Adrenal gland (tissue), 12 donors: ENCODE data around the gene FBXL7. TPM values are rescaled to one million over a fixed set of nuclear protein-coding genes. Genes with fewer than 3 reads are reported as not detected.

Source experiments
- DNase-seq, 7 donors: peaks; one replicate each; pipeline ENCODE4 v3.0.0-alpha.2; 2019 to 2020
- H3K27ac ChIP-seq, 5 donors: fragments of 200-600 bp; sonication (generic) in 4 of 5; 1 replicate in 3 of 5; 2 replicates in 2 of 5; pipeline versions ENCODE4 v1.5.1 to v1.8.0; 2016 to 2020; ENCODE audit warnings: mild to moderate bottlenecking in 1 of 5
- H3K27me3 ChIP-seq: fragments of 200-600 bp; 2 replicates; pipeline ENCODE4 v1.8.0; 2021
- H3K36me3 ChIP-seq, 2 donors: fragments of 200-600 bp; replicated peaks in 1 of 2; 1 replicate in 1 of 2; 2 replicates in 1 of 2; pipeline versions ENCODE4 v1.5.1 to v1.8.0; 2018 to 2022
- H3K4me1 ChIP-seq, 2 donors: fragments of 200-600 bp; replicated peaks in 1 of 2; 1 replicate in 1 of 2; 2 replicates in 1 of 2; pipeline versions ENCODE4 v1.5.1 to v1.8.0; 2018 to 2021
- H3K4me3 ChIP-seq, 4 donors: fragments of 200-600 bp; sonication (generic) in 3 of 4; one replicate each; pipeline ENCODE4 v1.5.1; 2016 to 2018
- H3K9me3 ChIP-seq, 3 donors: fragments of 200-600 bp; sonication (generic) in 1 of 3; replicated peaks in 1 of 3; 1 replicate in 2 of 3; 2 replicates in 1 of 3; pipeline versions ENCODE4 v1.5.1 to v1.8.0; 2016 to 2021
- POLR2A ChIP-seq, 2 donors: fragments of 450-650 bp; IDR thresholded peaks; one replicate each; pipeline ENCODE4 v1.6.1; 2017; ENCODE audit warnings: antibody characterized with exemption in 2 of 2, mild to moderate bottlenecking in 2 of 2, moderate library complexity in 1 of 2
- WGBS, 4 donors: extraction: QIAGEN DNeasy Blood & Tissue Kit in 2 of 4; methylation state at CpG; one replicate each; pipeline versions ENCODE4 v1.1.5 to v1.1.7; 2013 to 2017; 5-methylcytosine and 5-hydroxymethylcytosine counted together
- intact Hi-C, 2 donors: fragments of 100-400 bp; cut with DNase I; formaldehyde crosslinking; loops; one replicate each; pipeline versions ENCODE4 v1.14.1 to v1.15.0; 2022 to 2023
- microRNA counts, 2 donors: library from miRNA; unstranded; fragments of <30 nt; microRNA quantifications; one replicate each; lab custom pipeline; 2016
- microRNA-seq, 3 donors: library from miRNA; unstranded; fragments of <30 nt; microRNA quantifications; one replicate each; pipeline ENCODE4, GENCODE V29; 2017 to 2020
- polyA plus RNA-seq, 3 donors: library from polyadenylated mRNA; stranded (reverse); fragments of 200-250 nt in 2 of 3; fragments of 350-450 nt in 1 of 3; fragmentation: Illumina TruSeq in 1 of 3; extraction: RNeasy Lipid Tissue Mini Kit (QIAGEN cat#74804) in 1 of 3; gene quantifications; one replicate each; pipeline ENCODE4 v1.2.3, GENCODE V29; 2013 to 2014
- small RNA-seq, 2 donors: library from RNA; depleted of rRNA; stranded (forward); fragments of <200 nt; gene quantifications; one replicate each; pipeline ENCODE3, GENCODE V24; 2016
- total RNA-seq, 9 donors: library from RNA; depleted of rRNA in 4 of 9; stranded (reverse); fragments of >200 nt in 4 of 9; fragments of 120-200 nt in 1 of 9; fragmentation: NEBNext Ultra II Directional in 1 of 9; extraction: Animal tissue kit (Norgen Biotek cat#: 25700) in 1 of 9; gene quantifications; one replicate each; pipeline versions ENCODE4 v1.1.0 to v1.2.4, GENCODE V29; 2013 to 2023
- TF ChIP-seq, protein P1 (sequence below), 6 experiments: fragments of 450-650 bp in 4 of 6; fragments of 200-600 bp in 2 of 6; sonication (generic) in 1 of 6; IDR thresholded peaks; 1 replicate in 5 of 6; 2 replicates in 1 of 6; pipeline versions ENCODE4 v1.5.1 to v1.8.0; 2016 to 2021; ENCODE audit warnings: antibody characterized with exemption in 6 of 6, mild to moderate bottlenecking in 2 of 6, moderate library complexity in 1 of 6
- donor health status: healthy with polysubstance abuse.
- donor health status: Bipolar disorder and iron deficiency.
- donor health status: DM: yes; HTN: yes; CAD: no.
- donor health status: DM: no; HTN: no; CAD: no.
- donor health status: DM: no; HTN: no; CAD: no.
- donor health status: DM: yes; HTN: yes; CAD: no.

The FBXL7 gene
- total and polyA plus RNA-seq, 12 donors = 22.6 to 59.1 (median 34.0) TPM

DNA sequence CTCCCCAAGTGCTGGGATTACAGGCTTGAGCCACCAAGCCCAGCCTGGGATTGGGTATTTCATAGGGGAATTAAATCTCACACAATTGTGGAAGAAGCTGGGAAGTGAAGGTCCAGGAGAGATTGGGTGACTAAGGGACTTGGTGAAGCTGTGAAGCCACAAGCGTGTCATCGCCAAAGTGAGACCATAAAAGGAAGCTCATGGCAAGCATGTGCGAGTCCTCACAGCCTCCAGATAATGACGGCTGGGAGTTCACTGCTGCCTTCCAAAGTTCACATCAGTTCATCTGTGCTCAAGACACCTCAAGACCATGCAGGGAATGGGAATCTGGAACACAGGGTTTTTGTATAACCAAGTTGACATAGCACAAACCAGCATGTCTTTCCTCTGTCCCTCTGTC, 469.0 kb downstream of the FBXL7 start:
- Histone ChIP-seq H3K27me3 (no peaks in the 10 kb centered on the region), H3K9me3 (no peaks in the 10 kb centered on the region), H3K27ac (no peak overlapping the region), H3K4me1 (no peaks in the 10 kb centered on the region), H3K4me3 (no peak overlapping the region), H3K36me3 (no peaks in the 10 kb centered on the region)
- no peak for DNase-seq
- WGBS, 4 donors = 79 to 85% (median 83%) methylated on average over 4 of the region's 4 CpGs
- TF ChIP-seq POLR2A (IDR thresholded peaks at IDR 0.05) = no peak
- TF ChIP-seq, protein P1, sequence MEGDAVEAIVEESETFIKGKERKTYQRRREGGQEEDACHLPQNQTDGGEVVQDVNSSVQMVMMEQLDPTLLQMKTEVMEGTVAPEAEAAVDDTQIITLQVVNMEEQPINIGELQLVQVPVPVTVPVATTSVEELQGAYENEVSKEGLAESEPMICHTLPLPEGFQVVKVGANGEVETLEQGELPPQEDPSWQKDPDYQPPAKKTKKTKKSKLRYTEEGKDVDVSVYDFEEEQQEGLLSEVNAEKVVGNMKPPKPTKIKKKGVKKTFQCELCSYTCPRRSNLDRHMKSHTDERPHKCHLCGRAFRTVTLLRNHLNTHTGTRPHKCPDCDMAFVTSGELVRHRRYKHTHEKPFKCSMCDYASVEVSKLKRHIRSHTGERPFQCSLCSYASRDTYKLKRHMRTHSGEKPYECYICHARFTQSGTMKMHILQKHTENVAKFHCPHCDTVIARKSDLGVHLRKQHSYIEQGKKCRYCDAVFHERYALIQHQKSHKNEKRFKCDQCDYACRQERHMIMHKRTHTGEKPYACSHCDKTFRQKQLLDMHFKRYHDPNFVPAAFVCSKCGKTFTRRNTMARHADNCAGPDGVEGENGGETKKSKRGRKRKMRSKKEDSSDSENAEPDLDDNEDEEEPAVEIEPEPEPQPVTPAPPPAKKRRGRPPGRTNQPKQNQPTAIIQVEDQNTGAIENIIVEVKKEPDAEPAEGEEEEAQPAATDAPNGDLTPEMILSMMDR (IDR thresholded peaks at IDR 0.05) = no peak
- intact Hi-C loops = no loop called here

DNA sequence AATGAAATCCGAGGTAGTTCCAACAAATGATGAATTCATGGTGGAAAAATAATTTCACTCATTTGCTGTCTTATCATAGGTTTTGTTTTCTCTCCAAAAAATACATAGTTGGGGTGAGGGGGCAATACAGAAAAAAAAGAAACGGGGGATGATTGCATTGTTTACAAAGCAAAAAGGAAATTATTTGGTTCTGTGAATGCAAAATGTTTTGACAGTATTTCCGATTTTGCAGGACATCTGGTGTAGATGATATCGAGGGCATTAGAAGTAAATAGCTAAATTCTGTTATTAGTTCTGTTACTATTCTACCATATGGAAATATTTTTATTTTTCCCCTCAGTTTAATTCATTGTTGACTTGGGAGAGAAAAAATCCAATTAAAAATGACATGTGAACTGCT, 477.9 kb downstream of the FBXL7 start:
- no peak for DNase-seq
- intact Hi-C loops = no loop called here
- no peaks in the 10 kb centered on the region for H3K4me1 ChIP-seq
- no peak overlapping the region for H3K4me3 ChIP-seq
- H3K27ac ChIP-seq = no peak overlapping the region
- 72 to 83% (median 80%) methylated on average over 4 of the region's 4 CpGs for WGBS, 4 donors
- no peaks in the 10 kb centered on the region for H3K27me3 ChIP-seq
- no peaks in the 10 kb centered on the region for H3K36me3 ChIP-seq
- no peaks in the 10 kb centered on the region for H3K9me3 ChIP-seq
- TF ChIP-seq, protein P1 (IDR thresholded peaks at IDR 0.05) = no peak
- TF ChIP-seq POLR2A (IDR thresholded peaks at IDR 0.05) = no peak

GRCh38 chr5:15980835-15981234, 480.9 kb downstream of the FBXL7 start:
- WGBS, 4 donors = 92 to 100% (median 94%) methylated on average over 2 of the region's 2 CpGs
- no peak for DNase-seq
- H3K36me3 ChIP-seq = no peaks in the 10 kb centered on the region

DNA sequence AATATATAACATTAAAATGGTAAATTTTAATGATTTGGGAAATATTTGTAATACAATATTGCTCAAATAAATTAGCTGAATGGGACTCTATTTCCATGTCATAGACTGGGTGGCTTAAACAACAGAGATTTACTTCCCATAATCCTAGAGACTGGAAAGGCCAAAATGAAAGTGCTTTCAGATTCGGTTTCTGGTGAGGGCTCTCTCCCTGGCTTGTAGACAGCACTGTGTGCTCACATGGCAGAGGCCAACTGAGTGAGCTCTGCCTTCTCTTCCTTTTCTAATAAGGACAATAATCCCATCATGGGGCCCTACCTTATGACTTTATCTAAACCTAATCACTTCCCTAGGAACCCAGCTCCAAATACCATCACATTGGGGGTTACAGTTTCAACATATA, 483.4 kb downstream of the FBXL7 start:
- TF ChIP-seq, protein P1 (IDR thresholded peaks at IDR 0.05) = no peak
- TF ChIP-seq POLR2A (IDR thresholded peaks at IDR 0.05) = no peak
- Histone ChIP-seq H3K27me3 (no peaks in the 10 kb centered on the region), H3K9me3 (no peaks in the 10 kb centered on the region), H3K27ac (no peak overlapping the region), H3K4me3 (no peak overlapping the region), H3K36me3 (no peaks in the 10 kb centered on the region), H3K4me1 (no peaks in the 10 kb centered on the region)
- intact Hi-C loops = no loop called here
- 42 to 66% (median 58%) methylated on average over 1 of the region's 1 CpG for WGBS, 4 donors
- DNase-seq = no peak

More at GRCh38 chr5:15980835-15981234, 480.9 kb downstream of the FBXL7 start:
- Histone ChIP-seq H3K9me3 (no peaks in the 10 kb centered on the region), H3K27me3 (no peaks in the 10 kb centered on the region), H3K4me1 (no peaks in the 10 kb centered on the region), H3K4me3 (no peak overlapping the region), H3K27ac (no peak overlapping the region)
- TF ChIP-seq, protein P1 (IDR thresholded peaks at IDR 0.05) = no peak
- no peak for TF ChIP-seq POLR2A (IDR thresholded peaks at IDR 0.05)
- intact Hi-C loops = no loop called here

MicroRNAs encoded within 50 kb of the gene (microRNA counts, 767-probe panel; counts per million panel counts)
- microRNA hsa-miR-887 (lab: Ali Mortazavi, UCI) = 0 counts per million in 2 donors

Small RNA genes within 50 kb of the gene (microRNA-seq; reads per million reads assigned to microRNA genes)
- gene MIR887 = 439 to 558 (median 444) reads per million in 3 donors

Small RNA genes within 50 kb of the gene (small RNA-seq; reads per million reads assigned to genes)
- 37.0 to 42.3 reads per million in 2 donors for gene MIR887
